Activated B cell treated with CpG ODN at 0.5 μM for 24 hours (primary cell): ENCODE results near the gene ABHD14A. TPM values are rescaled to one million over a fixed set of nuclear protein-coding genes. Genes with fewer than 3 reads are reported as not detected.

ENCODE experiments used
- ATAC-seq: fragments of 200-7000 bp; cut with Tn5 transposase; one replicate; pipeline ENCODE4 v1.10.0; 2021; ENCODE audit warnings: low read depth, mild to moderate bottlenecking, moderate library complexity
- CTCF ChIA-PET: fragments of 350-600 bp; sonication (Branson Sonifier 250); formaldehyde crosslinking; loops from one replicate; lab custom pipeline; 2021; ENCODE audit warnings: antibody characterized with exemption; lab: Charles Lee
- POLR2A ChIA-PET: fragments of 350-600 bp; sonication (Branson Sonifier 250); formaldehyde crosslinking; loops from one replicate; lab custom pipeline; 2021; ENCODE audit warnings: antibody characterized with exemption; lab: Charles Lee
- DNase-seq: peaks from one replicate; pipeline ENCODE4 v3.0.0; 2022
- H3K27ac Mint-ChIP-seq: one replicate; pipeline ENCODE4 v1.8.0; 2020; ENCODE audit warnings: mixed read lengths
- H3K27me3 Mint-ChIP-seq: one replicate; pipeline ENCODE4 v1.8.0; 2021; ENCODE audit warnings: mixed read lengths
- H3K36me3 Mint-ChIP-seq: one replicate; pipeline ENCODE4 v1.8.0; 2021; ENCODE audit warnings: low read depth, mixed read lengths
- H3K4me1 Mint-ChIP-seq: one replicate; pipeline ENCODE4 v1.8.0; 2021; ENCODE audit warnings: mixed read lengths
- H3K4me3 Mint-ChIP-seq: one replicate; pipeline ENCODE4 v1.8.0; 2020; ENCODE audit warnings: mild to moderate bottlenecking, mixed read lengths
- H3K9me3 Mint-ChIP-seq: one replicate; pipeline ENCODE4 v1.8.0; 2020; ENCODE audit warnings: mixed read lengths
- intact Hi-C: fragments of 100-400 bp; cut with micrococcal nuclease; formaldehyde crosslinking; loops from one replicate; pipeline ENCODE4 v1.15.1; 2024
- total RNA-seq: library from RNA; stranded (reverse); gene quantifications from 2 replicates; pipeline ENCODE4 v1.2.3, GENCODE V29; 2022
- TF ChIP-seq, protein P1 (sequence below): fragments of 200-600 bp; IDR thresholded peaks from one replicate; pipeline ENCODE4 v1.8.0; 2022; ENCODE audit warnings: antibody characterized with exemption, mild to moderate bottlenecking

Gene ABHD14A
- total RNA-seq, 1 donor from 2014 or later, result 5.1 TPM

DNA sequence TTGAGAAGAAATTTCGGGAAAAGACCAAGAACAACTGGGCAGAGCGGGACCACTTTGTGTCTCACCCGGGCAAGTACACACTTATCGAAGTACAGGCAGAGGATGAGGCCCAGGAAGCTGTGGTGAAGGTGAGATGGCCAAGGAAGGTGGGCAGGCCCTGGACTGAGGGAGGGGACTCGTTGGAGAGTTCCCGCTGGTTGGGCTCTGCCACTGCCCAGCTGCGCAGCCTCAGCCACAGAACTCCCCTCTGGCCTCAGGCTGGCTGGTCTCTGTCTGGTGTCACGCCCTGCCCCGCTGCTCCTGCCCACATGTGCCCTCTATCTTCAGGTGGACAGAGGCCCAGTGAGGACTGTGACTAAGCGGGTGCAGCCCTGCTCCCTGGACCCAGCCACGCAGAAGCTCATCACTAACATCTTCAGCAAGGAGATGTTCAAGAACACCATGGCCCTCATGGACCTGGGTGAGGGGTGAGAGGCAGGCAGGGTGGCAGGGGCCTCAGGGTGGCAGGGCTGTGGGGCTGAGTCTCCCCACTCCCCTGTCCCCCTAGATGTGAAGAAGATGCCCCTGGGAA lies 30.3 kb upstream of the ABHD14A start:
- peaks cover 32% of the 10 kb centered on the region for H3K4me1 Mint-ChIP-seq
- H3K9me3 Mint-ChIP-seq, result no peaks in the 10 kb centered on the region
- no peak overlapping the region for H3K4me3 Mint-ChIP-seq
- TF ChIP-seq, protein P1, sequence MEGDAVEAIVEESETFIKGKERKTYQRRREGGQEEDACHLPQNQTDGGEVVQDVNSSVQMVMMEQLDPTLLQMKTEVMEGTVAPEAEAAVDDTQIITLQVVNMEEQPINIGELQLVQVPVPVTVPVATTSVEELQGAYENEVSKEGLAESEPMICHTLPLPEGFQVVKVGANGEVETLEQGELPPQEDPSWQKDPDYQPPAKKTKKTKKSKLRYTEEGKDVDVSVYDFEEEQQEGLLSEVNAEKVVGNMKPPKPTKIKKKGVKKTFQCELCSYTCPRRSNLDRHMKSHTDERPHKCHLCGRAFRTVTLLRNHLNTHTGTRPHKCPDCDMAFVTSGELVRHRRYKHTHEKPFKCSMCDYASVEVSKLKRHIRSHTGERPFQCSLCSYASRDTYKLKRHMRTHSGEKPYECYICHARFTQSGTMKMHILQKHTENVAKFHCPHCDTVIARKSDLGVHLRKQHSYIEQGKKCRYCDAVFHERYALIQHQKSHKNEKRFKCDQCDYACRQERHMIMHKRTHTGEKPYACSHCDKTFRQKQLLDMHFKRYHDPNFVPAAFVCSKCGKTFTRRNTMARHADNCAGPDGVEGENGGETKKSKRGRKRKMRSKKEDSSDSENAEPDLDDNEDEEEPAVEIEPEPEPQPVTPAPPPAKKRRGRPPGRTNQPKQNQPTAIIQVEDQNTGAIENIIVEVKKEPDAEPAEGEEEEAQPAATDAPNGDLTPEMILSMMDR, result no peak
- ChIA-PET POLR2A (interaction anchor here (0.6 to 2.3 kb wide), 2 partner anchors 26 to 51 kb away, joined by 4 to 20 read pairs; partner anchors contain the start of gene RPL29), CTCF (interaction anchor here (1.0 to 1.1 kb wide), 2 partner anchors 12 to 28 kb away, joined by 3 read pairs; no protein-coding TSS in a partner anchor)
- DNase-seq (no peak), ATAC-seq (no peak)
- no peaks in the 10 kb centered on the region for H3K27me3 Mint-ChIP-seq
- intact Hi-C loops, result loop anchor here (5.0 kb wide), 1 partner anchor 763 kb away; the partner anchor contains the start of genes GLT8D1 and SPCS1
- H3K36me3 Mint-ChIP-seq, result peaks cover 8% of the 10 kb centered on the region
- H3K27ac Mint-ChIP-seq, result no peak overlapping the region

DNA sequence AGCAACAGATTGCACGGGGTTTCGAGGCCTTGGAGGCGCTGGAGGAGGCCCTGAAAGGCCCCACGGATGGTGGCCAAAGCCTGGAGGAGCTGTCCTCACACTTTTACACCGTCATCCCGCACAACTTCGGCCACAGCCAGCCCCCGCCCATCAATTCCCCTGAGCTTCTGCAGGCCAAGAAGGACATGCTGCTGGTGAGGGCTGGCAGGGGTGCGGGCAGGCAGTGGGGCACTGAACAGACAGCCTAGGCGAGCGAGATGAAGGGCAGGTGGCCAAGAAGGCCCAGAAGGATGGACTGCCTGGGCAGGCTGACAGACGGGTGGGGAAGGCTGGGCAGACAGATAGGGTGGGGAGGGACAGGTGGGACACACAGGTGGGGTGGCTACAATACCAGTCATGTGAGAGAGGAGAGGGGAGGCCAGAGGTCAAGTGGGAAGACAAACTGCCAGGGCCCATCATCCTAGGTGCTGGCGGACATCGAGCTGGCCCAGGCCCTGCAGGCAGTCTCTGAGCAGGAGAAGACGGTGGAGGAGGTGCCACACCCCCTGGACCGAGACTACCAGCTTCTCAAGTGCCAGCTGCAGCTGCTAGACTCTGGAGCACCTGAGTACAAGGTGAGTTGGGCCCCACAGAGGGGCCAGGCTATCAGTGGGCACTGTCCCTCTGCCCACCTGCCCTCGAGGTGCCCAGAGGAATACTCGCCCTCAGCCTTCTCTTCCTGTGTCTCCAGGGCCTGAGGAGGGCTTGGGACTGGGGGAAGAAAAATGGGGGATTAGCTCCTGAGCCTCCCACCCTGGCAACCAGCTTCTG lies 29.6 kb upstream of the ABHD14A start:
- CTCF ChIA-PET, result interaction anchor here (1.0 to 1.1 kb wide), 2 partner anchors 12 to 27 kb away, joined by 3 read pairs; no protein-coding TSS in a partner anchor
- Mint-ChIP-seq H3K27ac (no peak overlapping the region), H3K4me1 (peaks cover 25% of the 10 kb centered on the region), H3K36me3 (peaks cover 6% of the 10 kb centered on the region), H3K9me3 (no peaks in the 10 kb centered on the region), H3K4me3 (no peak overlapping the region), H3K27me3 (no peaks in the 10 kb centered on the region)
- POLR2A ChIA-PET, result no interaction called here
- intact Hi-C loops, result no loop called here
- no peak for DNase-seq
- ATAC-seq, result no peak
- TF ChIP-seq, protein P1, result no peak

DNA sequence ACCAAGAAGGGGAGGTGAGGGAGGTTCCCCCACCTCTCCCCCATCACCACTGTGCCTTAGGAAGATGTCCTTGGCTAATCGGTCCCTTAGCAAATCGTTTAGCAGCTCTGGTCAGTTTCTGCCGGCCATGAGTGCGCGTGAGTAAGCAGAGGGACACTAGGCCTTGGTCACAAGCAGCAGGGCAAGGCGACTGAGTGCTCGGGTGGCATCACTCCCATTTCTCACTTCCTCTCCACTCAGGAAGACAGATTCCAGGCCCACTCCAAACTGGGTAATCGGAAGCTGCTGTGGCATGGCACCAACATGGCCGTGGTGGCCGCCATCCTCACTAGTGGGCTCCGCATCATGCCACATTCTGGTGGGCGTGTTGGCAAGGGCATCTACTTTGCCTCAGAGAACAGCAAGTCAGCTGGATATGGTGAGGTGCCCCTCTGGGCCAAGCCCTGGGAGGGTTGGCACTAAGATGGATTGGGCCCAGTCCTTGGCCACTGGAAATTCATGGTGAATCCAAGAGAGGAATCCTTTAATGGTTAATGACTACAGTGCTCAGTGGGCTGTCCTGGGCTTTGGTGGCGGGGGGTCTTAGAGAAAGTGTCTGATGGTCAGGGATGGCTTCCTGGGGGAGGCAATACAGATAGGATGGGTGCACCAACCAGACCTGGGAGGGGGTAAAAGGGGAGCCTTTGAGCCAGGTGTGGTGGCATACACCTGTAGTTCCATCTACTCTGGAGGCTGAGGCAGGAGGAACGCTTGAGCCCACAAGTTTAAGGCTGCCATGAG lies 28.7 kb upstream of the ABHD14A start:
- POLR2A ChIA-PET, result no interaction called here
- no peak overlapping the region for H3K27ac Mint-ChIP-seq

DNA sequence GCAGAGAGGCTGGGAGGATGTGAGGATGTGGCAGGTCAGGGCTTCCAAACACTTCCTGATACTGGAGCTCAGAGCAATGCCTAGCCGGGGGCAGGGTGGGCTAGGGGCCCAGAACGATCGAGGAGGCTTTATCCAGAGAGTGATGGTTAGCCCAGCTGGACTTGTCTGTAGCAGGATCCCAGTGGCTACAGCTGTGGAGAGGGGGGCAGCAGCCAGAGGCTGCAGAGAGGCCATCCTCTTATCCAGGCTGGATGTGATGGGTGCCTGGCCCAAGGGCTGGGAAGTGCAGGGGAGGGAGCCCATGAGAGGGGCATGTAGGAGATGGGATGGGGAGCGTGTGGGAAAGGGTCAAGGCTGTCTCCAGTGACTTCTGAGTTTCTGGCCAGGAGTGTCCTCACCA lies 28.1 kb upstream of the ABHD14A start:
- ChIA-PET POLR2A (no interaction called here), CTCF (no interaction called here)
- Mint-ChIP-seq H3K36me3 (peaks cover 3% of the 10 kb centered on the region), H3K9me3 (no peaks in the 10 kb centered on the region), H3K27ac (no peak overlapping the region), H3K27me3 (no peaks in the 10 kb centered on the region), H3K4me3 (no peak overlapping the region), H3K4me1 (peaks cover 12% of the 10 kb centered on the region)
- ATAC-seq, result no peak
- no peak for DNase-seq
- intact Hi-C loops, result no loop called here
- TF ChIP-seq, protein P1, result no peak

More for the DNA sequence above, 28.7 kb upstream of the ABHD14A start:
- intact Hi-C loops, result no loop called here
- DNase-seq, result no peak
- Mint-ChIP-seq H3K36me3 (peaks cover 3% of the 10 kb centered on the region), H3K9me3 (no peaks in the 10 kb centered on the region), H3K27me3 (no peaks in the 10 kb centered on the region), H3K4me3 (no peak overlapping the region), H3K4me1 (peaks cover 16% of the 10 kb centered on the region)
- ATAC-seq, result no peak
- TF ChIP-seq, protein P1, result no peak
- CTCF ChIA-PET, result interaction anchor here (1.1 kb wide), 1 partner anchor 26 kb away, joined by 3 read pairs; no protein-coding TSS in a partner anchor
